Stimulated activated naive B cell treated with anti-CD40 and anti-IgM and Interleukin-4, amounts not matched to agents 10 μg/mL and 1 μg/mL and 100 μg/mL, for 72 hours (primary cell): ENCODE results near the gene RGS14.
"Not testable (repeated sequence)": the region's sequence is repeated elsewhere in the genome, so short reads cannot be mapped to it uniquely, and the experiment has no call there.

Experiments
- ATAC-seq, 2 donors: fragments of 150-1000 bp; cut with Tn5 transposase; replicated peaks; 2 replicates each; pipeline ENCODE4 v1.10.0; 2021; ENCODE audit warnings: moderate library complexity in 1 of 2
- DNase-seq: peaks from one replicate; pipeline ENCODE4 v3.0.0; 2021
- H3K27ac Mint-ChIP-seq: one replicate; pipeline ENCODE4 v1.8.0; 2022; ENCODE audit warnings: mild to moderate bottlenecking, mixed read lengths
- H3K27me3 Mint-ChIP-seq, 2 donors: one replicate each; pipeline ENCODE4 v1.8.0; 2022; ENCODE audit warnings: mixed read lengths in 2 of 2
- H3K36me3 Mint-ChIP-seq, 2 donors: one replicate each; pipeline ENCODE4 v1.8.0; 2022; ENCODE audit warnings: mixed read lengths in 2 of 2, mild to moderate bottlenecking in 1 of 2
- H3K4me1 Mint-ChIP-seq, 2 donors: one replicate each; pipeline ENCODE4 v1.8.0; 2022; ENCODE audit warnings: mixed read lengths in 2 of 2, mild to moderate bottlenecking in 1 of 2
- H3K4me3 Mint-ChIP-seq, 2 donors: one replicate each; pipeline ENCODE4 v1.8.0; 2022; ENCODE audit warnings: mild to moderate bottlenecking in 2 of 2, mixed read lengths in 2 of 2, moderate library complexity in 1 of 2
- H3K9me3 Mint-ChIP-seq, 2 donors: one replicate each; pipeline ENCODE4 v1.8.0; 2022; ENCODE audit warnings: mixed read lengths in 2 of 2, mild to moderate bottlenecking in 1 of 2

The RGS14 gene

DNA sequence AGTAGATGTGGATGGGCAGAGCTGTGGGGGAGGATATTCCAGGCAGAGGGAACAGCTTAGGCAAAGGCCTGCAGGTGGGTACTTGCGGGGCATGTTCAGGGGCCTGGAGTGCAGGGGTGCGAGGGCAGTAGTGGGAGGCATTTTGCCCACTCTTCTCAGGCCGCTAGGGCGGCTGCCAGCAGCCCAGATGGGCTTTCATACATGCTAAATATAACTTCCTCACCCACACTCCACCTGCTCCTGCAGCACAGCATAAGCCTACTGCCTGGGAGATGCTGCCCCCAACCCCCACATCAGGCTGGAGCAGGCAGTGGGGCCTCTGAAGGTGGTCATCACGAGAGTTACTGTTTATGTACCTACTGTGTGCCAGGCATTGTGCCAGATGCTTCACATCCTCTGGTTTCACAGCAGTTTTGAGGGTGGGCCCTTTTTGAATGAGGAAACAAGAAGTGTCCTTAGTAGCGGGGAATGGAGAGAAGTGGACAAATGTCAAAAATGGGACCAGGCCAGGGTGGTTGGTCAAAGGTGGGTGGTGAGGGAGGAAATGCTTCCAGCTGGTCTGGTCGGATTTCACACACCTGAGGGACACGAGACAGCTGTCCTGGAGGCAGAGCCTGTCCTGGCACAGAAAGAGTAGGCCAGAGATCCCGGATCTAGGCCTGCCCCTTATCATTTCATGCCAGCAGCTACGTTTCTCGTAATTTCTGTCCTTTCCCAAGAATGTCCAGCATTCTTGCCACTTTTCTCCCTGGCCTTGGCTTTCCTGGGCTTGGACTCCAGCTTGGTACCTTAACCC lies 12.1 kb downstream of the RGS14 start:
- ATAC-seq (peak in 1 of 2 donors; percentile 40), DNase-seq (no peak)
- Mint-ChIP-seq H3K4me1 (peaks cover 39 to 70% of the 10 kb centered on the region in 2 donors), H3K27me3 (no peaks in the 10 kb centered on the region), H3K9me3 (no peaks in the 10 kb centered on the region), H3K4me3 (peak overlapping the region in 1 of 2 donors; percentile 42), H3K36me3 (peaks cover 27 to 54% of the 10 kb centered on the region in 2 donors), H3K27ac (peak overlapping the region; percentile 80)

DNA sequence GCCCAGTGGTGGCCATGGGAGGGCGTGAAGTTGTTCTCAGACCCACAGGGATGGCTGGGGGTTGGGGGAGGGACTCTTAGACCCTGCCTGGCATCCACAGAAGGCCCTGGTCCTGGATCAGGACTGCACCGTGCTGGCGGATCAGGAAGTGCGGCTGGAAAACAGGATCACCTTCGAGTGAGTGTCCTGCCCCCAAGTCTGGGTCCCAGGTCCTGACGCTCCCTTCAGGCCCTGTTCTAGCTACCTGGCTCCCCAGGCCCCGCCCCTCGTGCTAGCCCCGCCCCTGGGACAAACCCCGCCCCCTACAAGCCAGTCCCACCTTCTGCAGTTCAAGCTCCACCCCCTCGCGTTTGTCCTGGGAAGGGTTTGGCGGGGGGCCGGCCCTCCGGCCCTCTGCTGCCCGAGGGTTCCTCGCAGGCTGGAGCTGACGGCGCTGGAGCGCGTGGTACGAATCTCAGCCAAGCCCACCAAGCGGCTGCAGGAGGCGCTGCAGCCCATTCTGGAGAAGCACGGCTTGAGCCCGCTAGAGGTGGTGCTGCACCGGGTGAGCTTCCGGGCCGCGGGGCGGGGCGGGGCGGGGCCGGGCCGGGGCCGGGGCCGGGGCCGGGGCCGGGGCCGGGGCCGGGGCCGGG lies 12.9 kb downstream of the RGS14 start:
- no peaks in the 10 kb centered on the region for H3K27me3 Mint-ChIP-seq
- H3K4me1 Mint-ChIP-seq = peaks cover 37 to 65% of the 10 kb centered on the region in 2 donors
- ATAC-seq (peak; percentile 84 to 85), DNase-seq (peak; percentile 44)
- H3K9me3 Mint-ChIP-seq = no peaks in the 10 kb centered on the region
- H3K36me3 Mint-ChIP-seq = peaks cover 27 to 53% of the 10 kb centered on the region in 2 donors
- peak overlapping the region; percentile 62 for H3K27ac Mint-ChIP-seq
- peak overlapping the region; percentile 73 to 75 for H3K4me3 Mint-ChIP-seq

DNA sequence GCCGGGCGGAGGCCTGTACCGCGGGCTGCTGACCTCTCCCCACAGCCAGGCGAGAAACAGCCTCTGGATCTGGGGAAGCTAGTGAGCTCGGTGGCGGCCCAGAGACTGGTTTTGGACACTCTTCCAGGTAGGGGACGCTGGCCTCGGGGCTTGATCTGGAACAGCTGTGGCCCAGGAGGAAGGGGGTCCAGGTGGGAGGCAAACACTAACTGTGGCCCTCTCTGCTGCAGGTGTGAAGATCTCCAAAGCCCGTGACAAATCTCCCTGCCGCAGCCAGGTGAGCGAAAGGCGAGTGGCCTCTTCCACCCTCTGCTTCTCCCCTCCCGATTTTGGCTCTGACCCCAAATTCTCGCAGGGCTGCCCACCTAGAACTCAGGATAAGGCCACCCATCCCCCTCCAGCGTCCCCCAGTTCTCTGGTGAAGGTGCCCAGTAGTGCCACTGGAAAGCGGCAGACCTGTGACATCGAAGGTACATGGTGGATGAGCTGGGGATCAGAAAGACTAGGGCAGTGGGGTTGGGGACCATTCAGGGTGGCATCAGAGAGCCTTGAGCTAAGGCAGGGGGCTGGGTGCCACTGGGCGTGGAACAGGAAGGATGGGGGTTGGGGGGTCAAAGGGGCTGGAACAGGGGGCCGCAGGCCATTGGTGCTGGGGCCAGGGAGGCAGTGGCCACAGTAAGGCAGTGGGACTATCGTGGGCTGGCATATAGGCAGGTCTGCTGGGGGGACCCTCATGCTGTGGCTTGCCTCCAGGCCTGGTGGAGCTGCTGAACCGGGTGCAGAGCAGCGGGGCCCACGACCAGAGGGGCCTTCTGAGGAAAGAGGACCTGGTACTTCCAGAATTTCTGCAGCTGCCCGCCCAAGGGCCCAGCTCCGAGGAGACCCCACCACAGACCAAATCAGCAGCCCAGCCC lies 13.7 kb downstream of the RGS14 start:
- Mint-ChIP-seq H3K27ac (no peak overlapping the region), H3K27me3 (no peaks in the 10 kb centered on the region), H3K36me3 (peaks cover 23 to 47% of the 10 kb centered on the region in 2 donors), H3K4me1 (peaks cover 33 to 57% of the 10 kb centered on the region in 2 donors), H3K9me3 (no peaks in the 10 kb centered on the region), H3K4me3 (no peak overlapping the region)
- DNase-seq = no peak
- ATAC-seq = no peak

DNA sequence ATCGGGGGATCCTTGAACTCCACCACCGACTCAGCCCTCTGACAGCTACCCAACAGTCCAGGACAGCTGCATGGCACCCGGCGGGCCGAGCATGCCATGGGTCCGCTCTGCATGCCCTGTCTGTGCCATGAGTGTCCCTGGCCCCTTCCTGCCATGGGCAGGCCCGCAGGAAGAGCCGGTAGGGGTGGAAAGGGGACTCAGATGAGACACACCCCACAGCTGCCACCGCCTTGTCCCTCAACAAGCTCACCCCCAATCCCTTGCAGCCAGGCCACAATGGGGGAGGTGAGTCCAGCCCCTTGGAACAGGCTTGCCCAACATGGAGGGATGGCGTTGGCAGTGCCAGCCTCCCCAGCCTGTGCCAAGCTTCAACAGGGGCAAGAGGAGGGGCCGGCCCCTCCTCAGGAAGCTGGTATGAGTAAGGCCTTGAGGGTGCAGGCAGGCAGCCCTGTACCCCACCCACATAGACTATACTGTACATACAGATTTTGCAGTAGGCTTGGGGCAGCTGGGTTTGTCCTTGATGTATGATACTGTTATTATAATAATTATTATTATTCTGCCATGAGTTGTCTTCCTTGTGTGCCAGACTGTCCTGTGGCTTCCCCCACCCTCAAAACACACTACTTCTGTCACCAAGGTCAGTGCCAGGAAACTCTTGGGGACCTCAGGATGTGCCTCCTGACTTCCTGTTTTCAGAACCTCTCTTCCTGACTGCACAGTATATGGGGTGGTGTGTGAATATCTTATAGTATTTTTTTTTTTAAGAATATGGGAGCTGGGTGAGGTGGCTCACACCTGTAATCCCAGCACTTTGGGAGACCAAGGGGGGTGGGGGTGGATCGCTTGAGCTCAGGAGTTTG lies 14.5 kb downstream of the RGS14 start:
- H3K4me3 Mint-ChIP-seq = no peak overlapping the region
- peaks cover 30 to 51% of the 10 kb centered on the region in 2 donors for H3K4me1 Mint-ChIP-seq
- DNase-seq (no peak), ATAC-seq (peak in 1 of 2 donors; percentile 30)
- H3K36me3 Mint-ChIP-seq = peaks cover 18 to 40% of the 10 kb centered on the region in 2 donors
- no peaks in the 10 kb centered on the region for H3K9me3 Mint-ChIP-seq
- no peak overlapping the region for H3K27ac Mint-ChIP-seq
- H3K27me3 Mint-ChIP-seq = no peaks in the 10 kb centered on the region

DNA sequence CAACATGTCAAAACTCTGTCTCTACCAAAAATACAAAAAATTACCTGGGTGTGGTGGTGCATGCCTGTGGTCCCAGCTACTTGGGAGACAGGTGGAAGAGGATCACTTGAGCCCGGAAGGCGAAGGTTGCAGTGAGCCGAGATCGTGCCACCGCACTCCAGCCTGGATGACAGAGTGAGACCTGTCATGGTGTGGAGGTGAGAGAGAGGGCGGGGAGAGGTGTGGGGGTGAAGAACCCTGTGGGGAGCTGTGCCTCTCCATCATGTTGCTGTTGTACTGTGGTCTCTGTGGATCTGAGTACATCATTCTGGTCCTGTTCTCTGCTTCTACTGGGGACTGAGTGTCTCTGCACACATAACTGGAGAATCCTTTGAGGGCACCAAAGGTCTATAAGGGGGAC lies 15.2 kb downstream of the RGS14 start:
- Mint-ChIP-seq H3K27ac (no peak overlapping the region), H3K4me3 (no peak overlapping the region), H3K4me1 (peaks cover 30 to 51% of the 10 kb centered on the region in 2 donors), H3K36me3 (peaks cover 18 to 39% of the 10 kb centered on the region in 2 donors), H3K9me3 (no peaks in the 10 kb centered on the region), H3K27me3 (no peaks in the 10 kb centered on the region)
- ATAC-seq (no peak), DNase-seq (no peak)

DNA sequence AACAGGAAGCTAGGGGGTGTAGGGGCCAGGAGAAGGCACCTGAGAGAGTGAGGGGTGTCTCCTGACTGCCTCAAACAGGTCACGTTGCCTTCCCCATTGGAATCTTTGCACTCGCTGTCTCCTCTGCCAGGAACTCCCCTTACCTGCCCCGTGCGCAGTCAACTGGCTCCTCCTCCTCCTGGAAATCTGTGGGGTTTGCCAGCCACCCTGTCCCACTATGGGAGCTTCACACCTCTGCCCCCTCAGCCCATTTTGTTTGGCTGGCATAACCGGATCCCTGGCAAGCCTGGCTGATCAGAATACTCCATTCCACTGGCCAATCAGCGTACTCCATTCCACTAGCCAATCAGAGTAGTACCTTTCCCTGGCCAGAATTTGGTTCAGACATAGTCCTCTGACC lies 16.1 kb downstream of the RGS14 start:
- ATAC-seq (no peak), DNase-seq (no peak)
- Mint-ChIP-seq H3K27me3 (no peaks in the 10 kb centered on the region), H3K4me3 (no peak overlapping the region), H3K4me1 (peaks cover 24 to 44% of the 10 kb centered on the region in 2 donors), H3K27ac (peak overlapping the region; percentile 57), H3K9me3 (no peaks in the 10 kb centered on the region), H3K36me3 (peaks cover 10 to 30% of the 10 kb centered on the region in 2 donors)

DNA sequence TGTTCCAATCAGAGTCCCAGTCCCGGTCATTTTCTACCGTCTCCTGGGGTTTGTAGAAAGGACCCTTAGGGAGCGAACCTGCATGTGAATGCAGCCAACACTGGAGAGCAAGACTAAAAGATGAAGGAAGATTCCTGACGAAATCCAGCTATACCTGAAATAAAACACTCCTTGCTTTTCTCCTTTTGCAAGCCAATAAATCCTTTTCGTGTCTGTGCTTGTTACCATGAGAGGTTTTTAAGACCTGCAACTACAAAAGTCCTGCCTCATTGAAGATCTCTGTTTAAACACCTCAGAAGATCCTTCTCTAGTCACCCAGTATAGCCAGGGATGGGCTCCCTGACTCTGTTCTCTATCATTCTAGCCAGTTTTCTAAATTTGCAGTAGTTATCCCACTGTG lies 16.5 kb downstream of the RGS14 start:
- peaks cover 22 to 44% of the 10 kb centered on the region in 2 donors for H3K4me1 Mint-ChIP-seq
- H3K4me3 Mint-ChIP-seq = no peak overlapping the region
- no peak for ATAC-seq

DNA sequence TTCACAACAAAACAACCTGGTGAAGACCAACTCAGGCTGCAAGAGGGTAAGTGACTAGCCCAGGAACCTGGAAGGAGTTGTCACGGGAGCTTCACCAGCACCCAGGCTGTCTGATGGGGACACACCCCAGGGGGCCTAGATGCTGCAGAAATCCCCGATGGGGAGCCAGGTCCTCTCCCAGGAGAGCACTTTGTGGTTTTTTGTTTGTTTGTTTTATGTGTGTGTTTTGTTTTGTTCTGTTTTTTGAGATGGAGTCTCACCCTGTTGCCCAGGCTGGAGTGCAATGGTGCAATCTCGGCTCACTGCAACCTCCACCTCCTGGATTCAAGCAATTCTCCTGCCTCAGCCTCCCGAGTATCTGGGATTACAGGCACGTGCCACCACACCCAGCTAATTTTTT lies 17.8 kb downstream of the RGS14 start:
- ATAC-seq, H3K27me3 Mint-ChIP-seq, H3K27ac Mint-ChIP-seq, DNase-seq, H3K9me3 Mint-ChIP-seq, H3K4me3 Mint-ChIP-seq: not testable (repeated sequence)
- H3K4me1 Mint-ChIP-seq = peaks cover 18 to 36% of the 10 kb centered on the region in 2 donors
- peaks cover 4 to 21% of the 10 kb centered on the region in 2 donors for H3K36me3 Mint-ChIP-seq

More for the DNA sequence above, 16.5 kb downstream of the RGS14 start:
- peak overlapping the region; percentile 57 for H3K27ac Mint-ChIP-seq
- H3K9me3 Mint-ChIP-seq = no peaks in the 10 kb centered on the region
- no peaks in the 10 kb centered on the region for H3K27me3 Mint-ChIP-seq
- no peak for DNase-seq
- H3K36me3 Mint-ChIP-seq = peaks cover 6 to 26% of the 10 kb centered on the region in 2 donors

DNA sequence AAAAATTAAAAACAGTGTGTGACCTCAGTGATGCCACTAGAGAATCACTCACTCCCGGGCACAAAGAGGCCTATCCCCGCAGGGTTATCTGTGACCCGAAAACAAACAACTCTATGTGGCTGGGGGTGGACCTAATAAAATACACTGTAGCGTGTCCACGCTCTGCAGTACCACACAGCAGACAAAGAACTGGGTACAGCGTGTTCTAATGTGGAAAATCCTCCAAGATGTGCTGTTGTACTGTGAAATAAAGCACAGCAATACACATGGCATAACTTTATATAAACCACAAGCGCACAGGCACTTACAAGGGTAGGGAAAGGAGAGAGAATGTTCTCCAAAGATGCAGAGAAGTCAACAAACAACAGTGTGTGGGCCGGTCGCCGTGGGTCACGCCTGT lies 18.4 kb downstream of the RGS14 start:
- Mint-ChIP-seq H3K27ac (no peak overlapping the region), H3K36me3 (peaks cover 3 to 21% of the 10 kb centered on the region in 2 donors), H3K4me3 (no peak overlapping the region), H3K27me3 (no peaks in the 10 kb centered on the region), H3K4me1 (peaks cover 18 to 35% of the 10 kb centered on the region in 2 donors), H3K9me3 (no peaks in the 10 kb centered on the region)
- ATAC-seq (no peak), DNase-seq (no peak)

DNA sequence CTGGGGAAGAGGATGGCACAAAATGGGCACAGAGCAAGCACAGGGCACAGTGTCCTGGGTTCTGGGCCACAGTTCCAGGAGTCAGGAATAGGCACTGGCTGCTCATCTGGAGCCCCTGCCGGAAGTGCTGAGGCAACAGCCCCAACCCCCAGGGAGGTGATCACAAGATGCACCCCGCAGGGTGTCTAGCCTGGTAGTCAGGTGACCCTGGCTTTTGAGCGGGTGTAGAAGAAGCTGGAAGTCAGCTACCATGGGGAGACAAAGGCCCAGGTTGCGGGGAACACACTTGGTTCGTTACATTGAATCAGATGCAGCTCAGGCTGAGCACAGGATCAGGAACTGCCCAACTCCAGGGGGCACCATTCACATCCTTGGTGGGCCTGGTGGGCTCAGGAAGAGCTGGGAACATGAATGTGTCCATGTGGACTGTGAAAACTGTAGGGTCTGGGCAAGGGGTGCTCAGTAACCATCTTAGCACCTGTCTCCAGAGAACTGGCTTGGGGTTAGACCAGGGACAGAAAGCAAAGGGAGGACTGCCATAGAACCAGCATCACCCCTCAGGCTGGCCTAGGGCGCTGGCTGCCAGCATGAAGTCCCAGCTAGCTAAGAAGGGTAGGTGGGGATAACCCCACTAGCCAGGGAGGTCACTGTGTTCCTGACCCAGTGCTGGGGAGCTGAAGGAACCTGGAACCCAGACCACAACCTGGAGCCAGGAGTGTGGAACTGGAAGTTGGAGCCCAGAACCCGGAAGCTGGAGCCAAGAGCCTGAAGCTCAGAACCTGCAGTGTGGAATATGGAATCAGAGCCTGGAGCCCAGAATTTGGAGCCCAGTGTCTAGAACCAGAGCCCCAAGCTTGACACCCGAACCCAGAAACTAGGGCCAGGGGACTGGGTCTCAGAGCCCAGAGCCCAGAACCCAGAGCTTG lies 20.4 kb downstream of the RGS14 start:
- no peaks in the 10 kb centered on the region for H3K9me3 Mint-ChIP-seq
- H3K36me3 Mint-ChIP-seq = peaks cover 0 to 4% of the 10 kb centered on the region in 2 donors
- H3K27ac Mint-ChIP-seq = no peak overlapping the region
- peaks cover 2 to 12% of the 10 kb centered on the region in 2 donors for H3K27me3 Mint-ChIP-seq
- peaks cover 6 to 22% of the 10 kb centered on the region in 2 donors for H3K4me1 Mint-ChIP-seq
- no peak overlapping the region for H3K4me3 Mint-ChIP-seq
- DNase-seq (no peak), ATAC-seq (no peak)

DNA sequence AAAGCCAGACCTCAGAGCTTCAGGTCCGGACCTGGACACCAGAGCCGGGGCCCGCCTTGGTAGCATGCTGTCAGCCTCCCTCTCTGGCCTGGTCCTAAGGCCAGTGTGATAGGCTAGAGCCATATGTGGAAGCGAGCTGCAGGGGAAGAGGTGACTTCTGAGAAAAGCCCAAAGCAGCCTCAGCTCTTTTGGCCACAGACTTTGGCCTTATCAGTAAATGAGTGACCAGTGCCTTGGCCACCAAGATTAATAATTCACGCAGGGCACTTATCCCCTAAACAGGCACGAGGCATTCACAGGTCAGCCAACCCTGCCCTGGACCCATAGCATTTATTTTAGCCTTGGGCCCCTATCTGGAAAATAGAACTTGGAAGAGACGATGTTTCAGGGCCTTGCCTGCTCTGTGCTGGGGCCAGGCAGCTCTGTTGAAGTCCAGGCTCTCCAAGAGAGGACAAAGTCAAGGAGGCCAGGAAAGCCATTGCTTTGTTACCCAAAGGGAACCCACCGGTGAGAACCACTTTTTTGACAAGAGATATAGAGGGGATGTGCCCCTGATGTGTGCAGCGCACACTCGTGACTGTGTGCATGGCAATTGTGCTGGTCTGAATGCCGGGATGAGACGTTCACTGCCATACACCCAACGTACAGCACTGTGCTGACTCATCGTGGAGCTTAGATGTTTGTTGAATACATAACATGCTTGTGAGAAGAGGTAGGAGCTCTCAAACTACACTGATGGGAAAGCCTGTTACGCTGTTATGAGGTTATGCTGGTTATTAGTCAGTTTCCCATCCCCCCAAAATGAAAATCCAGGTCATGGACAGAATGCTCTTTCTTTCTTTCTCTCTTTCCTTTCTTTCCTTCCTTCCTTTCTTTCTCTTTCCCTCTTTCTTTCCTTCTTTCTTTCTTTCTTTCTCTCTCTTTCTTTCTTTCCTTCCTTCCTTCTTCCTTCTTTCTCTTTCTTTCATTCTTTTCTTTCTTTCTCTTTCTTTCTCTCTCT lies 21.5 kb downstream of the RGS14 start:
- H3K27me3 Mint-ChIP-seq = peaks cover 11 to 21% of the 10 kb centered on the region in 2 donors
- no peaks in the 10 kb centered on the region for H3K36me3 Mint-ChIP-seq
- peaks cover 6 to 19% of the 10 kb centered on the region in 2 donors for H3K4me1 Mint-ChIP-seq
- no peak for DNase-seq
- peak; percentile 55 to 74 for ATAC-seq
- H3K27ac Mint-ChIP-seq = no peak overlapping the region
- no peak overlapping the region for H3K4me3 Mint-ChIP-seq
- H3K9me3 Mint-ChIP-seq = no peaks in the 10 kb centered on the region

DNA sequence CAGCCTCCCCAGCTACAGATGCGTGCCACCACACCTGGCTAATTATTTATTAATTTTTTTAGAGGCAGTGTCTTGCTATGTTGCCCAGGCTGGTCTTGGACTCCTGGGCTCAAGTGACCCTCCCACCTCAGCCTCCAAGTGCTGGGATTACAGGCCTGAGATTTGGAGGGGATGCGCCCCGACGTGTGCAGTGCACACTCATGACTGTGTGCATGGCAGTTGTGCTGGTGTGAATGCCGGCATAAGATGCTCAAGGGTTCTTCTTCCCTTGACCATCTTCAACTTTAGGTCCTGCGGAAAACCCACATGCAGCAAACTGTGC lies 23.0 kb downstream of the RGS14 start:
- DNase-seq (no peak), ATAC-seq (no peak)
- H3K36me3 Mint-ChIP-seq = no peaks in the 10 kb centered on the region
- no peaks in the 10 kb centered on the region for H3K9me3 Mint-ChIP-seq
- no peak overlapping the region for H3K4me3 Mint-ChIP-seq
- H3K4me1 Mint-ChIP-seq = peaks cover 6 to 15% of the 10 kb centered on the region in 2 donors
- H3K27ac Mint-ChIP-seq = no peak overlapping the region
- peaks cover 20 to 31% of the 10 kb centered on the region in 2 donors for H3K27me3 Mint-ChIP-seq
